ENCODE data around the gene LRRTM2. TPM values are rescaled to one million over a fixed set of nuclear protein-coding genes. Genes with fewer than 3 reads are reported as not detected.

Gene LRRTM2
- total RNA-seq, 3 donors from 2014 or later: under 0.01 to 1.4 (median 1.0) TPM

DNA sequence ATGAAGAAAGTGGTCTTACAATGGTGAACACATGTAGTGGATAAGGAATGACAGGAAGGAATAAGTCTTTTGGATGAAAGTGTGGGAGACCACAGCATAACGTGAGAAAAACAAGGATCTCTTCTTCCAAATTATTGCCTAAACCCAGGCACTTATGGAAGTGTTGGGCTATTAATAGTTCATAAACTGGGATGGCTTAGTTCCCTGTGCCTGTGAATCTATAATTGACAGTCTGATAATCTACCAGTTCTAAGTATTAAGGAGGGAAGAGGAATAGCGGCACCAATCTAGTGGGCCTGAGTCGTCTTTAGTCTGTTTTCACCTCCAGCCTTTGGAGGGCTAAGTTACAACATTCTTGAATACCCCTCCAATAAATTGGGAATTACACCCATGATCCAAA lies 39.2 kb upstream of the LRRTM2 start:
- H3K27ac ChIP-seq: no peak overlapping the region
- intact Hi-C loops (cut with DNase I; ENCODE audit: low total_unique reads): no loop called here
- no peak for DNase-seq (ENCODE audit: low spot score in 2 of 2)
- no peaks in the 10 kb centered on the region for H3K27me3 ChIP-seq
- no peak overlapping the region for H3K4me3 ChIP-seq
- H3K9me3 ChIP-seq: no peaks in the 10 kb centered on the region
- TF ChIP-seq POLR2AphosphoS5 (IDR thresholded peaks at IDR 0.05) (no peak), POLR2A (IDR thresholded peaks at IDR 0.05) (no peak)
- TF ChIP-seq, protein P1, sequence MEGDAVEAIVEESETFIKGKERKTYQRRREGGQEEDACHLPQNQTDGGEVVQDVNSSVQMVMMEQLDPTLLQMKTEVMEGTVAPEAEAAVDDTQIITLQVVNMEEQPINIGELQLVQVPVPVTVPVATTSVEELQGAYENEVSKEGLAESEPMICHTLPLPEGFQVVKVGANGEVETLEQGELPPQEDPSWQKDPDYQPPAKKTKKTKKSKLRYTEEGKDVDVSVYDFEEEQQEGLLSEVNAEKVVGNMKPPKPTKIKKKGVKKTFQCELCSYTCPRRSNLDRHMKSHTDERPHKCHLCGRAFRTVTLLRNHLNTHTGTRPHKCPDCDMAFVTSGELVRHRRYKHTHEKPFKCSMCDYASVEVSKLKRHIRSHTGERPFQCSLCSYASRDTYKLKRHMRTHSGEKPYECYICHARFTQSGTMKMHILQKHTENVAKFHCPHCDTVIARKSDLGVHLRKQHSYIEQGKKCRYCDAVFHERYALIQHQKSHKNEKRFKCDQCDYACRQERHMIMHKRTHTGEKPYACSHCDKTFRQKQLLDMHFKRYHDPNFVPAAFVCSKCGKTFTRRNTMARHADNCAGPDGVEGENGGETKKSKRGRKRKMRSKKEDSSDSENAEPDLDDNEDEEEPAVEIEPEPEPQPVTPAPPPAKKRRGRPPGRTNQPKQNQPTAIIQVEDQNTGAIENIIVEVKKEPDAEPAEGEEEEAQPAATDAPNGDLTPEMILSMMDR (IDR thresholded peaks at IDR 0.05): no peak
- no peaks in the 10 kb centered on the region for H3K36me3 ChIP-seq
- H3K4me1 ChIP-seq: no peaks in the 10 kb centered on the region

DNA sequence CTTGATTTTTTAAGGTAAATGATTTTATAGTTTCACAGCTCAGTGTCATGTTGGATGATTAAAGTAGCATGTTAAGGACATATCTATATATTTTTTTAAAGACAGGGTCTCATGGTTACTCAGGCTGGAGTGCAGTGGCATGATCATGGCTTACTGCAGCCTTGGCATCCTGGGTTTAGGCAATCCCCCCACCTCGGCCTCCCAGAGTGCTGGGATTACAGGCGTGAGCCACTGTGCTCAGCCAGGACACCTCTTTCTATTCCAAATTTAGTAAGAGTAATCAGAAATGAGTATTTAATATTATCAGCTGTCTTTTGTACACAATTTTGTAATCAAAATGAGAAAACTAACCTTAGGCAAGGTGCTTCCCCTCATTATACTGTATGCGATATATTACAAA lies 38.6 kb upstream of the LRRTM2 start:
- intact Hi-C loops (cut with DNase I; ENCODE audit: low total_unique reads): no loop called here
- Histone ChIP-seq H3K9me3 (no peaks in the 10 kb centered on the region), H3K27ac (no peak overlapping the region), H3K4me3 (no peak overlapping the region), H3K27me3 (no peaks in the 10 kb centered on the region), H3K36me3 (no peaks in the 10 kb centered on the region), H3K4me1 (no peaks in the 10 kb centered on the region)
- TF ChIP-seq POLR2AphosphoS5 (IDR thresholded peaks at IDR 0.05) (no peak), POLR2A (IDR thresholded peaks at IDR 0.05) (no peak)
- TF ChIP-seq, protein P1 (IDR thresholded peaks at IDR 0.05): no peak
- no peak for DNase-seq (ENCODE audit: low spot score in 2 of 2)

DNA sequence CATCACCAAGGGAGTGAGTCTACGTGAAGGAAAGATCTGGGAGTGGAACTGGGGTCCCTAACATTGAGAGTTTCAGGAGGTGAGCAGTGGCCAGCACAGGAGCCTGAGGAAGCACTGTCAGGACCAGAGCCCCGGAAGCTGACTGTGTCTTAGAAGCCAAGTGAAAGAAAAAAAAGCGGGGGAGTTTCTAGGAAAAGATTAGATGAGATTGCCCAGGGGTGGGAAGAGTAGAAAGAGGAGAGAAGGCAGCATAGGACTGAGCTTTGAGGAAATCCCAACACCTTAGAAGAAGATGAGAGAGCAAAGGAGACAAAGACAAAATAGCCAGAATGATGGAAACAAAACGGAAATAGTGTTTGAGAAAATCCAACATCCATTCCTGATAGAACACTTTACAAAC lies 37.0 kb upstream of the LRRTM2 start:
- intact Hi-C loops (cut with DNase I; ENCODE audit: low total_unique reads): no loop called here
- TF ChIP-seq, protein P1 (IDR thresholded peaks at IDR 0.05): no peak
- no peak for TF ChIP-seq POLR2AphosphoS5 (IDR thresholded peaks at IDR 0.05)
- no peak for TF ChIP-seq POLR2A (IDR thresholded peaks at IDR 0.05)
- no peaks in the 10 kb centered on the region for H3K27me3 ChIP-seq
- H3K36me3 ChIP-seq: no peaks in the 10 kb centered on the region
- H3K4me1 ChIP-seq: no peaks in the 10 kb centered on the region
- no peak for DNase-seq (ENCODE audit: low spot score in 2 of 2)
- no peaks in the 10 kb centered on the region for H3K9me3 ChIP-seq
- H3K4me3 ChIP-seq: no peak overlapping the region
- no peak overlapping the region for H3K27ac ChIP-seq

DNA sequence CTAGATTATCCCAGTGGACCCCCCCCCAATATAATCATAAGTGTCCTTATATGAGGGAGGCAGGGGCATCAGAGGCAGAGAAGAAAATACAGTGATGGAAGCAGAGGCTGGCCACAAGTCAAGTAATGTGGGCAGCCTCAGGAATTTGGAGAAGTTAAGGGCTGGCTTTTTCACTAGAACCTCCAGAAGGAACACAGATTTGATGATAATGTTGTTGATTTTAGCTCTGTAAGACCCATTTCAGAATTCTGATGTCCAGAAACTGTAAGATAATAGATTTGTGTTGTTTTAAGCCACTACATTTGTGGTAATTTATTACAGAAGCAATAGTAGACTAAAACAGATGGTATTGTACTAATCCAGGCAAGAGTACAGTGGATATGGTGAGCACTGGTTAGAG lies 36.3 kb upstream of the LRRTM2 start:
- DNase-seq (ENCODE audit: low spot score in 2 of 2): no peak
- Histone ChIP-seq H3K27me3 (no peaks in the 10 kb centered on the region), H3K4me3 (no peak overlapping the region), H3K4me1 (no peaks in the 10 kb centered on the region), H3K9me3 (no peaks in the 10 kb centered on the region), H3K36me3 (no peaks in the 10 kb centered on the region), H3K27ac (no peak overlapping the region)
- intact Hi-C loops (cut with DNase I; ENCODE audit: low total_unique reads): no loop called here
- TF ChIP-seq, protein P1 (IDR thresholded peaks at IDR 0.05): no peak
- TF ChIP-seq POLR2A (IDR thresholded peaks at IDR 0.05) (no peak), POLR2AphosphoS5 (IDR thresholded peaks at IDR 0.05) (no peak)

DNA sequence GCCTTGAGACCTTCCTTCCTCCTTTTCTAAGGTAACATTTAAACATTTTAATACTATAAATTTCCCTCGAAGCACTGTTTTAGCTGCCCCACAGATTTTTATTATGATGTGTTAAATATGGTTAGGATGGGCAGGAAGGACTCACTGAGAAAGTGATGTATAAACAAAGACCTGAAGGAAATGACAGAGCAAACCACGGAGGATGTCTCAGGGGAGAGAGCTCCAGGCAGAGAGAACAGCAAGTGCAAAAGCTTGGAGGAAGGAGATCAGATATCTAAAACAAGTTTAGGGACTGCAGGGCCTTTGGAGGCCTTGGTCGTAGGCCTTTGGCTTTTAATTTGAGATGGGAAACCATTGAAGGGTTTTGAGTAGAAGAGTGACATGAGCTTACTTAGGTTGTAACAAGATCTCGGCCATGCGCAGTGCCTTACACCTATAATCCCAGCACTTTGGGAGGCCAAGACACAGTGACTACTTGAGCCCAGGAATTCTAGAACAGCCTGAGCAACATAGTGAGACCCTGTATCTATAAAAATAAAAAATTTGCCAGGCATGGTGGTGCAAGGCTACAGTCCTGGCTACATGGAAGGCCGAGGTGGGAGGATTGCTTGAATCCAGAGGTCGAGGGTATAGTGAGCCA lies 35.5 kb upstream of the LRRTM2 start:
- H3K9me3 ChIP-seq: no peaks in the 10 kb centered on the region
- H3K27me3 ChIP-seq: no peaks in the 10 kb centered on the region
- TF ChIP-seq POLR2A (IDR thresholded peaks at IDR 0.05) (no peak), POLR2AphosphoS5 (IDR thresholded peaks at IDR 0.05) (no peak)
- TF ChIP-seq, protein P1 (IDR thresholded peaks at IDR 0.05): no peak
- peaks cover 2% of the 10 kb centered on the region for H3K36me3 ChIP-seq
- no peak overlapping the region for H3K27ac ChIP-seq
- no peak for DNase-seq (ENCODE audit: low spot score in 2 of 2)
- H3K4me1 ChIP-seq: no peaks in the 10 kb centered on the region
- intact Hi-C loops (cut with DNase I; ENCODE audit: low total_unique reads): no loop called here
- H3K4me3 ChIP-seq: no peak overlapping the region
